DND-41 (cell line): ENCODE measurements around the gene TEX38.
A peak's percentile ranks its signal among the peaks of the same experiment; 100 is the strongest.

Source experiments
- ATAC-seq: fragments of 200-7000 bp; cut with Tn5 transposase; 3 replicates; pipeline ENCODE4 v1.9.1; 2021; ENCODE audit warnings: low read depth; ENCODE audit not compliant: insufficient read depth
- DNase-seq: peaks from one replicate; pipeline ENCODE4 v3.0.0-alpha.2; 2020
- H2AFZ ChIP-seq: 2 replicates; pipeline ENCODE4 v1.6.0; 2012; ENCODE audit warnings: low read depth, low read length
- H3K27ac ChIP-seq: 2 replicates; pipeline ENCODE4 v1.5.1; 2012; ENCODE audit warnings: low read length, inconsistent platforms
- H3K27me3 ChIP-seq: fragments of 200-600 bp; sonication (generic); 2 replicates; pipeline ENCODE4 v1.6.0; 2012; ENCODE audit warnings: low read length, mild to moderate bottlenecking, inconsistent platforms; ENCODE audit not compliant: insufficient read depth, poor library complexity
- H3K36me3 ChIP-seq: 2 replicates; pipeline ENCODE4 v1.5.1; 2012; ENCODE audit warnings: low read length, inconsistent platforms; ENCODE audit not compliant: insufficient read depth
- H3K4me1 ChIP-seq: 2 replicates; pipeline ENCODE4 v1.5.1; 2012; ENCODE audit warnings: mild to moderate bottlenecking, low read length; ENCODE audit not compliant: insufficient read depth
- H3K4me2 ChIP-seq: 2 replicates; pipeline ENCODE4 v1.6.0; 2012; ENCODE audit warnings: mild to moderate bottlenecking, moderate library complexity, low read length, inconsistent platforms; ENCODE audit not compliant: insufficient read depth
- H3K4me3 ChIP-seq, 2 experiments: fragments of 200-600 bp in 1 of 2; shearing (Covaris generic) in 1 of 2; 2 replicates each; pipeline ENCODE4 v1.5.1; 2012 to 2016; ENCODE audit warnings: inconsistent platforms in 2 of 2, low read length in 2 of 2, mild to moderate bottlenecking in 2 of 2, low read depth in 1 of 2, moderate library complexity in 1 of 2
- H3K79me2 ChIP-seq: 2 replicates; pipeline ENCODE4 v1.6.0; 2012; ENCODE audit warnings: low read length, inconsistent platforms; ENCODE audit not compliant: insufficient read depth
- H3K9ac ChIP-seq: 2 replicates; pipeline ENCODE4 v1.6.0; 2012; ENCODE audit warnings: low read depth, mild to moderate bottlenecking, inconsistent platforms, low read length, moderate library complexity
- H3K9me3 ChIP-seq: 2 replicates; pipeline ENCODE4 v1.5.1; 2012; ENCODE audit warnings: low read length, moderate library complexity, mild to moderate bottlenecking, inconsistent platforms; ENCODE audit not compliant: insufficient read depth, severe bottlenecking
- H4K20me1 ChIP-seq: 2 replicates; pipeline ENCODE4 v1.6.0; 2012; ENCODE audit warnings: low read length; ENCODE audit not compliant: insufficient read depth
- CTCF ChIP-seq: IDR thresholded peaks from 2 replicates; pipeline ENCODE4 v1.5.1; 2012; ENCODE audit warnings: borderline replicate concordance, low read length, moderate library complexity, mild to moderate bottlenecking; ENCODE audit not compliant: poor library complexity, severe bottlenecking; ENCODE audit errors: extremely low read depth
- EZH2 ChIP-seq: IDR thresholded peaks from 3 replicates; pipeline ENCODE4 v1.6.1; 2012; ENCODE audit warnings: borderline replicate concordance, low read depth, mild to moderate bottlenecking, moderate library complexity, low read length, inconsistent platforms; ENCODE audit not compliant: severe bottlenecking

TEX38 gene

GRCh38 chr1:46714976-46715375, 43.3 kb downstream of the TEX38 start:
- peaks cover 12% of the 10 kb centered on the region; the same call in 1 of the 2 replicates for H4K20me1 ChIP-seq
- DNase-seq (no peak), ATAC-seq (no peak)
- no peak overlapping the region for H2AFZ ChIP-seq
- no peaks in the 10 kb centered on the region for H3K9me3 ChIP-seq
- no peak overlapping the region for H3K4me3 ChIP-seq
- H3K27ac ChIP-seq = no peak overlapping the region
- H3K4me1 ChIP-seq = peaks cover 32% of the 10 kb centered on the region
- no peaks in the 10 kb centered on the region for H3K27me3 ChIP-seq
- H3K79me2 ChIP-seq = peaks cover 40% of the 10 kb centered on the region
- H3K9ac ChIP-seq = no peak overlapping the region
- peaks cover 61% of the 10 kb centered on the region for H3K36me3 ChIP-seq
- TF ChIP-seq EZH2 (no peak), CTCF (no peak)
- H3K4me2 ChIP-seq = no peak overlapping the region

- peak overlapping the region; percentile 67; the same call in 1 of the 2 replicates for H3K27ac ChIP-seq
- no peak overlapping the region for H2AFZ ChIP-seq
- no peaks in the 10 kb centered on the region for H3K27me3 ChIP-seq
- H3K4me3 ChIP-seq = peak overlapping the region; percentile 74 to 93; a peak in 3 of 4 replicates
- no peak for ATAC-seq
- H3K4me1 ChIP-seq = peaks cover 32% of the 10 kb centered on the region
- peak overlapping the region; percentile 90 for H3K9ac ChIP-seq
- peaks cover 33% of the 10 kb centered on the region for H3K79me2 ChIP-seq
- DNase-seq = no peak
- peaks cover 40% of the 10 kb centered on the region for H3K36me3 ChIP-seq
- TF ChIP-seq EZH2 = no peak
- TF ChIP-seq CTCF = no peak
- peak overlapping the region; percentile 85 for H3K4me2 ChIP-seq
- H4K20me1 ChIP-seq = peaks cover 6% of the 10 kb centered on the region; the same call in 1 of the 2 replicates
- no peaks in the 10 kb centered on the region for H3K9me3 ChIP-seq
Measured at GRCh38 chr1:46717654-46718053, 46.0 kb downstream of the TEX38 start.

- H3K27me3 ChIP-seq = no peaks in the 10 kb centered on the region
- peaks cover 32% of the 10 kb centered on the region for H3K4me1 ChIP-seq
- H3K36me3 ChIP-seq = peaks cover 36% of the 10 kb centered on the region
- H3K9ac ChIP-seq = peak overlapping the region; percentile 90
- H2AFZ ChIP-seq = peak overlapping the region; percentile 87
- peak overlapping the region; percentile 74 to 93; a peak in 3 of 4 replicates for H3K4me3 ChIP-seq
- TF ChIP-seq EZH2 (no peak), CTCF (no peak)
- peak overlapping the region; percentile 67 for H3K27ac ChIP-seq
- H3K9me3 ChIP-seq = no peaks in the 10 kb centered on the region
- peaks cover 6% of the 10 kb centered on the region; the same call in 1 of the 2 replicates for H4K20me1 ChIP-seq
- H3K79me2 ChIP-seq = peaks cover 31% of the 10 kb centered on the region
- ATAC-seq = no peak; the same call in 2 of the 3 replicates
- no peak for DNase-seq
- H3K4me2 ChIP-seq = peak overlapping the region; percentile 85
Measured at GRCh38 chr1:46718340-46718726, 46.7 kb downstream of the TEX38 start.
